Activated gamma-delta T cell treated with anti-CD3 and anti-CD28 coated beads, Interleukin-2, amount 50 U/mL, for 16 hours (primary cell): ENCODE measurements around the gene CLN5.
"Not testable (repeated sequence)": the region's sequence is repeated elsewhere in the genome, so short reads cannot be mapped to it uniquely, and the experiment has no call there.

Experiments used
- DNase-seq: peaks from one replicate; pipeline ENCODE4 v3.0.0-alpha.2; 2020; ENCODE audit warnings: low read depth

The CLN5 gene

GRCh38 chr13:76991796-76992547 is at the start of gene CLN5:
CLN5 (plus strand) TSS chr13:76992081; CDS start chr13:76992099, 18 bp downstream.
- DNase-seq: peak; percentile 87

- no peak for DNase-seq
These were observed 49.5 kb upstream of the CLN5 start for GRCh38 chr13:76942363-76942762.

DNA sequence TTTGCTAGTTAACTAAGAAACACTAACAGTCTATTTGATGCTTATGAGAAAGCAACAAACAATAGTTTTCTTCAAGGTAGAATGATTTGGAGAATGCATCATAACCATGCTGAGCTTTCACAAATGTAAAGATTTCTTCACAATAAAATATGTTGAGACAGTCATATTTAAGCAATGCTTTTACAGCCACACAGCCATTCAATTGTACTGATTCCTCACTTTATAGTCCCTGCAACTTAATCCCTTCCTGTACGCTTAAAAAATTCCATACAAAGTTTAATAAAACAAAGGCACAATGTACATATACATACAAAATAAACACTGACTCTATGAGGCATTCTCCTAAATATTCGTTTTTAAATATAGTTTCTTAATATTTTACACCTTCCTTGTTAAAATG is 48.2 kb upstream of the CLN5 start:
- DNase-seq: no peak

- no peak for DNase-seq
These were observed 47.4 kb upstream of the CLN5 start for GRCh38 chr13:76944456-76944855.

DNA sequence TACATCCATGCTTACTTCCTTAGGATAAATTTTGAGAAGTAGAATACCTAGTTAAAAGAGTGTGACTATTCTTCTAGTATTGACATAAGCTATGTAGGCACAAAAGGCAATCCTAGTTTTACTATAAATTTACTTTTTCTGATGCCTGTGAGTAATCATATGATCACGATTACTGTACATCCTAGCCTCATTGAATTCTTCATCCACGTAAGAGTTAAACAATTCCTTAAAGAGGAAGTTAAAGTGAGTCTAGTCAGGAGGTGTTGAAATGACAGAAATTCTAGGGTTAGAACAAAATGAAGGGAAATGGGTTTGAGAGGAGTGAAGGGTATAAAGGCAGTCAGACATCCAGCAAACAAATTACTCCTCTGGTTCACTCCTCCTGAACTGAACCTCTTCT is 43.7 kb upstream of the CLN5 start, which contains the start of gene ACOD1:
TSS of gene ACOD1 (plus strand) at position 363 of the 400 bp plus-strand sequence. CDS start 48 bp downstream, outside the sequence.
- no peak for DNase-seq

GRCh38 chr13:76950101-76950500 is 41.8 kb upstream of the CLN5 start:
- no peak for DNase-seq

GRCh38 chr13:76953968-76954367 is 37.9 kb upstream of the CLN5 start:
- no peak for DNase-seq

GRCh38 chr13:76954538-76954937 is 37.3 kb upstream of the CLN5 start:
- DNase-seq: no peak

- DNase-seq: no peak
These were observed 36.7 kb upstream of the CLN5 start for GRCh38 chr13:76955193-76955592.

- DNase-seq: no peak
These were observed 36.2 kb upstream of the CLN5 start for GRCh38 chr13:76955661-76956060.

DNA sequence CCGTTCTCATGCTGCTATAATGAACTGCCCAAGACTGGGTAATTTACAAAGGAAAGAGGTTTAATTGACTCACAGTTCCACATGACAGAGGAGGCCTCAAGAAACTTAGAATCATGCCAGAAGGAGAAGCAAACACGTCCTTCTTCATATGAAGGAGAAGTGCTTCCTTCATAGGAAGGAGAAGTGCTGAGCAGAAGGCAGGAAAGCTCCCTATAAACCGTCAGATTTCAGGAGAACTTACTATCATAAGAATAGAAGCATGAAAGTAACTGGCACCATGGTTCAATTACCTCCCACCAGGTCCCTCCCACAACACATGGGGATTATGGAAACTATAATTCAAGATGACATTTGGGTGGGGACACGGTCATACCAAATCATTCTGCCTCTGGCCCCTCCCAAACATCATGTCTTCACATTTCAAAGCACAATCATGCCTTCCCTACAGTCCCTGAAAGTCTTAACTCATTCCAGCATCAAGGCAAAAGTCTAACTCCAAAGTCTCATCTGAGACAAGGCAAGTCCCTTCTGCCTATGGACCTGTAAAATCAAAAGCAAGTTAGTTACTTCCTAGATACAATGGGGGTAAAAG is 32.9 kb upstream of the CLN5 start:
- no peak for DNase-seq

GRCh38 chr13:76959734-76960133 is 32.1 kb upstream of the CLN5 start:
- DNase-seq: not testable (repeated sequence)

DNA sequence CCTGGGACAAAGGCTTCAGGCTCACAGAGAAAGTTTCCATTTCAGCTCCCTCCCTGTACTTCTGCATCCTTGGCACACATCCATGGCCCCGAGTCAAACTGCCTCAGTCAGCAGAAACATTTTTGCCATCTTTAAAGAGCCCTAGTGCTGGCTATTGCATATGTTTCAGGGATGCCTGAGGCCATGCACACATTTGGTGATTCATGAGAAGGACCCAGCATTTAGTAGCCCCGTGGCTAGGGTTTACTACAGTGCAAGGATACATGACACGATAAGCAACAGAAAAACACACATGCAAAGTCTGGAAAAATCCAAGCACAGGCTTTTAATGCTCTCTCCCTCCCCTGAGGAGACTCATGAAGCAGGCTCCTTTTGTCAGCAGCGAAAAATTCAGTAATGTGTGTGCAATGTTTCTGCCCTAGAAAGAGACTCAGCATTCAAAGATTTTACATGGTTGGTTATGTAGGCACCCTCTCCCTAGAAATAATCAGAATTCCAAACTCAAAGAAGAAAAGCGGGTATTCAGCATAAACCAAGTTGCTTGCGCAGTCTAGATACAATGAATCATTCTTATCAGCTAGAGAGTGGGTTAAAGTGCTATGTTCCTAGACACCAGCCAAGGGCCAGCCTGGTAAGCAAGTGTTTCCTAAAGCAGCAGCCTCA is 26.0 kb upstream of the CLN5 start:
- no peak for DNase-seq

DNA sequence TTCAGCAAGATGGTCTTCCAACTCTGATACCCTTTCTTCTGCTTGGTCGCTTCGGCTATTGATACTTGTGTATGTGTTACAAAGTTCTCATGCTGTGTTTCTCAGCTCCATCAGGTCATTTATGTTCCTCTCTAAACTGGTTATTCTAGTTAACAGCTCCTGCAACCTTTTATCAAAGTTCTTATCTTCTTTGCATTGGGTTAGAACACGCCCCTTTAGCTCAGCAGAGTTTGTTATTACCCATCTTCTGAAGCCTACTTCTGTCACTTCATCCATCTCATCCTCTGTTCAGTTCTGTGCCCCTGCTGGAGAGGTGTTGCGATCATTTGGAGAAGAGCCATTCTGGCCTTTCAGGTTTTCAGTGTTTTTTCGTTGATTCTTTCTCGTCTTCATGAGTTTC is 24.9 kb upstream of the CLN5 start:
- DNase-seq: no peak

DNA sequence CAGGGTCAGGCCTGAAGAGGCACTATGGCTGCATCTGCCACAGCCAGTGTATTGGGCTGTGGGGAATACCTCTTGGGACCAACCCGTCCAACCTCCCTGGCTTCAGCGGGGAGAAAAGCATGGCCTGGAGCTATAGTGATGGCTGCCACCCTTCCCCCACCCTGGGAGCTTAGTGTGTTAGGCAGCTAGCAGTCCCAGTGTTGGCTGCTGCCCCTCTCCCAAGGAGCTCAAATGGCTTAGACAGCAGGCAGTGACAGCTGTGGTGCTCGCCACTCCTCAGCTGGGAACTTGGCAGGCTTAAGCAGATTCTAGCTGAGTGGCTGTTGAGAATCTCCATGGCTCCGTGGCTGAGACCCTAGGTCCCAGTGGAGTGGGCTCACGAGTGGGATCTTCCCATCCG is 23.8 kb upstream of the CLN5 start:
- DNase-seq: no peak

GRCh38 chr13:76969488-76970365 is 22.2 kb upstream of the CLN5 start:
- no peak for DNase-seq

DNA sequence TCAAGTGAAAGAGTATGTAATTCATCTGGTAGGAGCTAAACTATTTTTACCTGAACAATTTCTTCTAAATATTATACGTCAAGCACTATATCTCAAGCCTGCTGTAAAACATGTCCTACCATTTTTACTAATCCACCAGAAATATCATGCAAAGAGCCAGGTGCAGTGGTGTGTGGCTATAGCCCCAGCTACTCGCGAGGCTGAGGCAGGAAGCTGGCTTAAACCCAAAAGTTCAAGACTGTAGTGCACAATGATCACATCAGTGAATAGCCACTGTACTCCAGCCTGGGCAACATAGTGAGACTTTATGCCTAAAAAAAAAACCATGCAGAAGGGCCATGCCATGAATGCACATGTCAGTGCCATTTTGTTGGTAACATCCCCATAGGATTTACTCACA is 20.7 kb upstream of the CLN5 start:
- no peak for DNase-seq

GRCh38 chr13:76971851-76972829 is 19.7 kb upstream of the CLN5 start:
- DNase-seq: no peak

DNA sequence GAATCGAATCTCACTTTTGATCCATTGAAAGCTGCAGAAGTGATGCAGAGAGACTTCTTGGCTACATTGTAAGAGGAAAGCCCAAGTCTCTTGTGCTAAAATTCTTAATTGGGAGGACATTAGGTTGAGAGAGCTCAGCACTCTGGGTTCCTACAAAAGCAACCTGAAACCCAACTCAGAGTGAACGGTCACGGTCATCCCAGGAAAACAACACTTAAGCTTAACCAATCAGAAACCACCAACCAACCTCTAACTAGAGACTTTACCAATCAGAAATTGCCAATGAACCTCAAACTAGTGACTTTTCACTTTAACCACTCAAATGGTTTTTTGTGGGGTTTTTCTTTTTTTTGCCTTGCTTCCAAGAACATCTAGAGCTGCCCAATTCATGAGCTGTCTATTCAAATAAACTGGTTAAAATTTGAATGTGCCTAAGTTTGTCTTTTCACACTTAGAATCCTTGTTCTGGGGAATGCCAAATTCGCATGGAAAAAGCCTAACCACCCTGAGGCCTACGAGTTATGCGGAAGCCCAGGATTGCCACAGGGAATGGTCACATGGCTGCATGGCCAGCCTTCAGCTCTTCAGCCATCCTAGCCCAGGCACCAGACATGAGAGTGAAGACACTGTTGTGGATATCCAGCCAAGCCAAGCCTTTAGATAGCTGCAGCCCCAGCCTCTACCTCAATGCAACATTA is 17.8 kb upstream of the CLN5 start:
- DNase-seq: no peak

- no peak for DNase-seq
These were observed 17.3 kb upstream of the CLN5 start for GRCh38 chr13:76974618-76974975.
